Neuronal stem cell (in vitro differentiated cells): ENCODE results near the gene RNH1.
A peak's percentile ranks its signal among the peaks of the same experiment; 100 is the strongest.

ENCODE experiments used
- DNase-seq: peaks from one replicate; pipeline ENCODE4 v3.0.0-alpha.2; 2013; ENCODE audit warnings: low spot score
- H2AFZ ChIP-seq: one replicate; pipeline ENCODE4 v1.6.1; 2013; ENCODE audit warnings: mild to moderate bottlenecking, low read length, inconsistent platforms
- H2AK5ac ChIP-seq: 2 replicates; pipeline ENCODE4 v1.6.1; 2013; ENCODE audit warnings: low read depth, mild to moderate bottlenecking, inconsistent platforms, low read length, moderate library complexity, mixed read lengths
- H2BK120ac ChIP-seq: 2 replicates; pipeline ENCODE4 v1.6.1; 2013; ENCODE audit warnings: low read depth, mild to moderate bottlenecking, inconsistent platforms, low read length, moderate library complexity, mixed read lengths
- H2BK12ac ChIP-seq: one replicate; pipeline ENCODE4 v1.6.1; 2013; ENCODE audit warnings: low read length, inconsistent platforms
- H2BK15ac ChIP-seq: 2 replicates; pipeline ENCODE4 v1.6.1; 2013; ENCODE audit warnings: mild to moderate bottlenecking, low read length, inconsistent platforms, mixed read lengths
- H2BK5ac ChIP-seq: one replicate; pipeline ENCODE4 v1.6.1; 2013; ENCODE audit warnings: inconsistent platforms, mild to moderate bottlenecking, low read length, moderate library complexity
- H3K14ac ChIP-seq: one replicate; pipeline ENCODE4 v1.6.1; 2013; ENCODE audit warnings: low read length, inconsistent platforms
- H3K18ac ChIP-seq: 2 replicates; pipeline ENCODE4 v1.6.1; 2013; ENCODE audit warnings: low read length, inconsistent platforms
- H3K23ac ChIP-seq: 2 replicates; pipeline ENCODE4 v1.6.1; 2013; ENCODE audit warnings: low read depth, mild to moderate bottlenecking, mixed read lengths, low read length, inconsistent platforms; ENCODE audit not compliant: poor library complexity
- H3K27ac ChIP-seq: replicated peaks from 3 replicates; pipeline ENCODE4 v1.5.1; 2013; ENCODE audit warnings: low read length, inconsistent platforms
- H3K27me3 ChIP-seq, 3 experiments: 2 replicates each; pipeline ENCODE4 v1.6.1; 2013; ENCODE audit warnings: low read length in 3 of 3, mild to moderate bottlenecking in 2 of 3, inconsistent platforms in 1 of 3, low read depth in 1 of 3, mixed read lengths in 1 of 3, moderate library complexity in 1 of 3; ENCODE audit not compliant: control insufficient read depth in 3 of 3, insufficient read depth in 3 of 3
- H3K36me3 ChIP-seq, 2 donors: replicated peaks in 1 of 2; 2 replicates each; pipeline ENCODE4 v1.6.1; 2013; ENCODE audit warnings: low read length in 2 of 2; ENCODE audit not compliant: control insufficient read depth in 2 of 2, insufficient read depth in 2 of 2
- H3K4ac ChIP-seq: 2 replicates; pipeline ENCODE4 v1.6.1; 2013; ENCODE audit warnings: inconsistent platforms, mild to moderate bottlenecking, low read length, moderate library complexity
- H3K4me1 ChIP-seq, 2 donors: 1 replicate in 1 of 2; 2 replicates in 1 of 2; pipeline ENCODE4 v1.6.1; 2013; ENCODE audit warnings: low read length in 2 of 2, low read depth in 1 of 2; ENCODE audit not compliant: control insufficient read depth in 2 of 2, insufficient read depth in 1 of 2
- H3K4me2 ChIP-seq: one replicate; pipeline ENCODE4 v1.6.1; 2013; ENCODE audit warnings: mild to moderate bottlenecking, low read length, inconsistent platforms; ENCODE audit not compliant: insufficient read depth, poor library complexity, severe bottlenecking
- H3K4me3 ChIP-seq, 2 donors: 2 replicates each; pipeline ENCODE4 v1.5.1; 2013; ENCODE audit warnings: low read length in 2 of 2, mild to moderate bottlenecking in 2 of 2, inconsistent platforms in 1 of 2, moderate library complexity in 1 of 2
- H3K79me1 ChIP-seq: one replicate; pipeline ENCODE4 v1.6.1; 2013; ENCODE audit warnings: low read depth, mild to moderate bottlenecking, inconsistent platforms, low read length, moderate library complexity
- H3K9ac ChIP-seq: one replicate; pipeline ENCODE4 v1.6.1; 2013; ENCODE audit warnings: mild to moderate bottlenecking, low read depth, low read length, inconsistent platforms; ENCODE audit not compliant: poor library complexity
- H3K9me3 ChIP-seq, 2 donors: replicated peaks in 1 of 2; 2 replicates each; pipeline versions ENCODE3 to v1.6.1; 2013; ENCODE audit warnings: low read length in 2 of 2, mild to moderate bottlenecking in 2 of 2, inconsistent platforms in 1 of 2, low read depth in 1 of 2, mixed read lengths in 1 of 2, moderate library complexity in 1 of 2; ENCODE audit not compliant: control insufficient read depth in 2 of 2, insufficient read depth in 1 of 2
- H4K8ac ChIP-seq: one replicate; pipeline ENCODE4 v1.6.1; 2013; ENCODE audit warnings: low read depth, mild to moderate bottlenecking, inconsistent platforms, low read length, moderate library complexity
- H4K91ac ChIP-seq: one replicate; pipeline ENCODE4 v1.6.1; 2013; ENCODE audit warnings: low read length, low read depth, mild to moderate bottlenecking, inconsistent platforms; ENCODE audit not compliant: poor library complexity
- WGBS, 2 donors: extraction: QIAGEN DNeasy Blood & Tissue Kit; methylation state at CpG; one replicate each; pipeline ENCODE4 v1.1.7; 2013; ENCODE audit warnings: missing lambda C conversion rate in 2 of 2, mixed read lengths in 1 of 2; ENCODE audit not compliant: insufficient read length in 2 of 2, insufficient replicate concordance in 1 of 2; ENCODE audit errors: extremely low coverage in 2 of 2; 5-methylcytosine and 5-hydroxymethylcytosine counted together

Gene RNH1

DNA sequence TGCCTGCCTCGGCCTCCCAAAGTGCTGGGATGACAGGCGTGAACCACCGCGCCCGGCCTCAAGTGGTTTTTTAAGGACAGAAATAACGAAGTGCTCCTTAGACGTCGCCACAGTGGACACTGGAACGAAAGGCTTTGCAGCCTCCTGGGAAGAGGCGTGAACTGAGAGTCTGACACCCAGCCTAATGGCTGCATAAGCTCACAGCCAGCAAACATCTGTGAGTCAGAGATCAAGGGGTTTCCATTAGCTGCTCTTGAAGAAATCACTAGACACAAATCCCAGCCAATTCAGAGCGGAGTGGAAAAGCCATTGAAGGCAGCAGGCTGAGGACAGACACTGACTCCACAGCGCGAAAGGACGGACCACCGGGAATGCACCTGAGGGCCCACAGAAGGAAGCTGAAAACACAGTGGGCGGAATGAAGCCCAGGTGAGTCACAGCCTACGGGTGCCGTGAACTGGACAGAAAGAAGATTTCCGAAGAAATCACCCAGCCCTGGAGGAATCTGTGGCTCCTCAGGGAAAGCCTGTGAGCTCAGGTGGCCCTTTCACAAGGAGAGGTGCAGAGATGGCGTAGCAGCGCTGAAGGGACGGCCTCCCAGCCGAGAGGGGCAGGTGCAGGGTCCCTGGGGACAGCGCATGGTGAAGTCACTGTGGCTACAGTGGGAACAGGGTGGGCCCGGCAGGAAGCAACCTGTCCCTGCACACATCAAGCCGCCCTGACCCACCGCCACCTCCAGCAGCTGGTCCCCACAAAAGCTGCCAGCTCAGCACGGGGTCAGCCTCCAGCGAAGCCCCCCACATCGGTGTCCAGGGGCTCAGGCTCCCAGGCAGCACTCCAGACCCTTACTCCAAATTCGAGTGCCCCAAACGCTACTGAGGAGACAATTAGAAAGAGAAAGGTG, 41.9 kb upstream of the RNH1 start:
- Histone ChIP-seq H3K4me1 (peaks cover 0 to 5% of the 10 kb centered on the region in 2 donors), H3K14ac (no peak overlapping the region), H2BK15ac (peak overlapping the region; percentile 64), H4K8ac (no peak overlapping the region), H3K4me3 (no peak overlapping the region), H3K9ac (no peak overlapping the region), H3K27ac (no peak overlapping the region), H3K9me3 (no peaks in the 10 kb centered on the region), H2BK12ac (no peak overlapping the region), H3K27me3 (peaks cover 0 to 3% (median 2%) of the 10 kb centered on the region in 3 experiments), H2BK5ac (peak overlapping the region; percentile 66), H3K4ac (no peak overlapping the region), H3K79me1 (no peaks in the 10 kb centered on the region), H2AFZ (no peak overlapping the region), H3K4me2 (no peak overlapping the region), H3K36me3 (no peaks in the 10 kb centered on the region), H3K23ac (peak overlapping the region; percentile 52), H2BK120ac (no peak overlapping the region), H2AK5ac (peak overlapping the region; percentile 61), H4K91ac (no peak overlapping the region), H3K18ac (peak overlapping the region; percentile 17)
- no CpG with 5 or more reads among the region's 32 CpGs for WGBS, 2 donors
- no peak for DNase-seq

DNA sequence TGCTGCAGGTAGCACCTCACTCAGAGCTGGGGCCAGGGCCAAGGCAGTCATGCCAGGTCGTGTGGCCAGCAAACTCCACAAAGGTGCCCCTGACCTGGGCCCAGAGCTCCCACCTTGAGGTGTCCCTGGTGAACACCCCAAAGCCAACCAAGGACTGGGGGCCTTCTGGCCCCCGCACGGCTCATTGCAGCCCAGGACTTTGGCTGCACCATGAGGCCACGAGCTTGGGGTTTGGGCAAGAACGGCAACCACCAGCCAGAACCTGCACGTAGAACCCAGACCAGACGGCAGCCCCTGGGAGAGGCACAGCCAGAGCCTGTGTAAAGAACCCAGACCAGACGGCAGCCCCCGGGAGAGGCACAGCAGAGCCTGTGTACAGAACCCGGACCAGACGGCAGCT, 38.1 kb upstream of the RNH1 start:
- no peak overlapping the region for H2BK12ac ChIP-seq
- no peak overlapping the region for H3K4ac ChIP-seq
- H3K4me3 ChIP-seq, result no peak overlapping the region
- no peak for DNase-seq
- no peak overlapping the region for H3K27ac ChIP-seq
- no peak overlapping the region for H3K9ac ChIP-seq
- no CpG with 5 or more reads among the region's 11 CpGs for WGBS, 2 donors
- H2AFZ ChIP-seq, result no peak overlapping the region
- no peak overlapping the region for H3K4me2 ChIP-seq
- no peaks in the 10 kb centered on the region for H3K9me3 ChIP-seq
- no peak overlapping the region for H4K91ac ChIP-seq
- peak overlapping the region; percentile 63 for H2AK5ac ChIP-seq
- H3K79me1 ChIP-seq, result no peaks in the 10 kb centered on the region
- no peaks in the 10 kb centered on the region for H3K27me3 ChIP-seq
- H4K8ac ChIP-seq, result peak overlapping the region; percentile 23
- H2BK15ac ChIP-seq, result no peak overlapping the region
- no peak overlapping the region for H2BK120ac ChIP-seq
- no peak overlapping the region for H3K14ac ChIP-seq
- H3K23ac ChIP-seq, result peak overlapping the region; percentile 65
- peak overlapping the region; percentile 38 for H3K18ac ChIP-seq
- H2BK5ac ChIP-seq, result no peak overlapping the region
- no peaks in the 10 kb centered on the region for H3K36me3 ChIP-seq
- peaks cover 3 to 5% of the 10 kb centered on the region in 2 donors for H3K4me1 ChIP-seq

DNA sequence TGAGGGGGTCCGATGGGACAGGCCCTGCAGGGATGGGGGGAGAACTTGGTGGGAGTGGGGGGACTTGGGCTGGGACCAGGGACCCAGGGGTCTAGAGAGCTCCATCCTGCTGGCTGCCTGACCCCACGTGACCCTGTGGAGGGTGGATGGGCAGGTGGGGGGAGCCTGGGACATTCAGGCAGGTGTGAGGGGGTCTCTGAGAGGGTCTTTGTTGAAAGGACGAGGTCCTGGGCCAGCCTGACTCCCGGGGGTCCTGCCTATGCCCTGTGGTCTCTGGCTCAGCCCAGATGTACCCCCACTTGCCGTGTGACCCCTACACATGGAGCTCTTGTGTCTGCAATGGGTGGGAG, 37.8 kb upstream of the RNH1 start:
- H3K79me1 ChIP-seq, result no peaks in the 10 kb centered on the region
- H3K36me3 ChIP-seq, result no peaks in the 10 kb centered on the region
- WGBS, 2 donors, result no CpG with 5 or more reads among the region's 5 CpGs
- peak overlapping the region; percentile 65 for H3K23ac ChIP-seq
- H3K4me1 ChIP-seq, result peaks cover 3 to 5% of the 10 kb centered on the region in 2 donors
- no peak overlapping the region for H3K27ac ChIP-seq
- H2BK5ac ChIP-seq, result no peak overlapping the region
- H3K9me3 ChIP-seq, result no peaks in the 10 kb centered on the region
- H3K4me3 ChIP-seq, result no peak overlapping the region
- no peak overlapping the region for H4K8ac ChIP-seq
- H2AFZ ChIP-seq, result no peak overlapping the region
- H2AK5ac ChIP-seq, result peak overlapping the region; percentile 63
- H3K18ac ChIP-seq, result no peak overlapping the region
- no peak overlapping the region for H3K14ac ChIP-seq
- no peak overlapping the region for H4K91ac ChIP-seq
- H3K9ac ChIP-seq, result no peak overlapping the region
- no peaks in the 10 kb centered on the region for H3K27me3 ChIP-seq
- no peak overlapping the region for H2BK12ac ChIP-seq
- no peak overlapping the region for H3K4ac ChIP-seq
- H2BK120ac ChIP-seq, result no peak overlapping the region
- H3K4me2 ChIP-seq, result no peak overlapping the region
- DNase-seq, result no peak
- H2BK15ac ChIP-seq, result no peak overlapping the region

DNA sequence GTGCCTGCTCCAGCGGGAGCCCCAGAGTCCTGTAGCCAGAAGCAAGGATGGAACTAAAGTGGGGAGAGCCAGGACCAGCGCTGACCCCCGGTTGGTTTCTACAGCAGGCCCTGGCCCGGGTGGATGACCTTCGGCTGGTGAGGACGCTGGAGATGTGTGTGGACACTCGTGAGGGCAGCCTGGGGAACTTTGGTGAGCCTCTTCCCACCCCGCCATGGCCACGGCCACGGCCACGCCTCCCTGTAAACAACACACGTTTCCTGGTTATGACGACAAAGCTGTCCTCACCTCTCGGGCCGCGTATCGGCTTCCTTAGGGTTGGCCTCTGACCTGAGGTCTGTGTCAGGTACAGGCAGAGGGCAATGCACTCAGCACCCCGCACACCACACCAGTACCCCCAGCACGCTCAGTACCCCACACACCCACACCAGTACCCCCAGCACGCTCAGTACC, 34.4 kb upstream of the RNH1 start:
- Histone ChIP-seq H2AFZ (no peak overlapping the region), H3K4me1 (peaks cover 9 to 17% of the 10 kb centered on the region in 2 donors), H4K8ac (no peak overlapping the region), H3K9ac (peak overlapping the region; percentile 9), H2BK15ac (no peak overlapping the region), H3K27ac (no peak overlapping the region), H3K23ac (no peak overlapping the region), H3K4me3 (no peak overlapping the region), H2AK5ac (peak overlapping the region; percentile 99), H2BK12ac (peak overlapping the region; percentile 33), H4K91ac (no peak overlapping the region), H3K27me3 (peaks cover 0 to 23% (median 4%) of the 10 kb centered on the region in 3 experiments), H3K4ac (no peak overlapping the region), H3K36me3 (no peaks in the 10 kb centered on the region), H2BK5ac (no peak overlapping the region), H3K9me3 (no peaks in the 10 kb centered on the region), H2BK120ac (no peak overlapping the region), H3K79me1 (peaks cover 3% of the 10 kb centered on the region), H3K4me2 (no peak overlapping the region), H3K14ac (no peak overlapping the region), H3K18ac (no peak overlapping the region)
- WGBS, 2 donors, result no CpG with 5 or more reads among the region's 20 CpGs
- DNase-seq, result no peak
